Measurements from ENCODE around the gene VWA8. TPM values are rescaled to one million over a fixed set of nuclear protein-coding genes. Genes with fewer than 3 reads are reported as not detected.

The VWA8 gene
- total and polyA plus RNA-seq, 2 of the 13 experiments (the other 11 are each of a cell fraction or from before 2014, with no cell fraction given) = 9.1 to 17.3 TPM

GRCh38 chr13:41546372-41547190 is 414.3 kb downstream of the VWA8 start (continued):
- TF ChIP-seq TP53 (CRISPR knock-in tag; conservative IDR thresholded peaks at IDR 0.05) (no peak), HOXD1 (CRISPR knock-in tag; IDR thresholded peaks at IDR 0.05) (no peak), THAP11 (CRISPR knock-in tag; IDR thresholded peaks at IDR 0.05) (0 out of 2 replicates have a peak, but pooled peaks have one; percentile 10), ZNF24 (IDR thresholded peaks at IDR 0.05) (peak; percentile 63; the same call in 1 of the 2 replicates), XRCC5 (optimal IDR thresholded peaks at IDR 0.05; ENCODE audit: low read length) (no peak), GABPB1 (CRISPR knock-in tag; IDR thresholded peaks at IDR 0.05) (0 out of 2 replicates have a peak, but pooled peaks have one; percentile 20), ARID5B (CRISPR knock-in tag; IDR thresholded peaks at IDR 0.05) (no peak), WIZ (CRISPR knock-in tag; IDR thresholded peaks at IDR 0.05) (no peak), AGO1 (IDR thresholded peaks at IDR 0.05; ENCODE audit: low read depth, low read length, poor library complexity, severe bottlenecking) (no peak), ZBTB3 (CRISPR knock-in tag; IDR thresholded peaks at IDR 0.05; ENCODE audit: borderline replicate concordance, low read depth) (no peak), IRF9 (CRISPR knock-in tag; IDR thresholded peaks at IDR 0.05; ENCODE audit: borderline replicate concordance) (no peak), FOSL2 (CRISPR knock-in tag; IDR thresholded peaks at IDR 0.05) (0 out of 2 replicates have a peak, but pooled peaks have one; percentile 26), NKX3-1 (CRISPR knock-in tag; IDR thresholded peaks at IDR 0.05) (no peak), MED8 (CRISPR knock-in tag; IDR thresholded peaks at IDR 0.05; ENCODE audit: insufficient replicate concordance) (no peak), YEATS4 (CRISPR knock-in tag; IDR thresholded peaks at IDR 0.05; ENCODE audit: borderline replicate concordance) (no peak), IRF2 (CRISPR knock-in tag; IDR thresholded peaks at IDR 0.05) (0 out of 2 replicates have a peak, but pooled peaks have one; percentile 3), HMG20B (CRISPR knock-in tag; conservative IDR thresholded peaks at IDR 0.05) (no peak), TBX3 (IDR thresholded peaks at IDR 0.05; ENCODE audit: borderline replicate concordance) (no peak), CCDC6 (CRISPR knock-in tag; IDR thresholded peaks at IDR 0.05) (no peak), KDM5B (CRISPR knock-in tag; IDR thresholded peaks at IDR 0.05; ENCODE audit: borderline replicate concordance) (no peak), JARID2 (CRISPR knock-in tag; IDR thresholded peaks at IDR 0.05; ENCODE audit: insufficient replicate concordance) (no peak), SP2 (CRISPR knock-in tag; IDR thresholded peaks at IDR 0.05) (no peak), ZNF788 (CRISPR knock-in tag; IDR thresholded peaks at IDR 0.05; ENCODE audit: borderline replicate concordance) (no peak)
- TF ChIP-seq, protein P1, sequence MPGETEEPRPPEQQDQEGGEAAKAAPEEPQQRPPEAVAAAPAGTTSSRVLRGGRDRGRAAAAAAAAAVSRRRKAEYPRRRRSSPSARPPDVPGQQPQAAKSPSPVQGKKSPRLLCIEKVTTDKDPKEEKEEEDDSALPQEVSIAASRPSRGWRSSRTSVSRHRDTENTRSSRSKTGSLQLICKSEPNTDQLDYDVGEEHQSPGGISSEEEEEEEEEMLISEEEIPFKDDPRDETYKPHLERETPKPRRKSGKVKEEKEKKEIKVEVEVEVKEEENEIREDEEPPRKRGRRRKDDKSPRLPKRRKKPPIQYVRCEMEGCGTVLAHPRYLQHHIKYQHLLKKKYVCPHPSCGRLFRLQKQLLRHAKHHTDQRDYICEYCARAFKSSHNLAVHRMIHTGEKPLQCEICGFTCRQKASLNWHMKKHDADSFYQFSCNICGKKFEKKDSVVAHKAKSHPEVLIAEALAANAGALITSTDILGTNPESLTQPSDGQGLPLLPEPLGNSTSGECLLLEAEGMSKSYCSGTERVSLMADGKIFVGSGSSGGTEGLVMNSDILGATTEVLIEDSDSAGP (CRISPR knock-in tag; IDR thresholded peaks at IDR 0.05; ENCODE audit: borderline replicate concordance) = no peak
